Lung microvascular endothelial cell (primary cell): ENCODE results near the gene SNX25. TPM values are rescaled to one million over a fixed set of nuclear protein-coding genes. Genes with fewer than 3 reads are reported as not detected.
A peak's percentile ranks its signal among the peaks of the same experiment; 100 is the strongest.
"Not testable (repeated sequence)": the region's sequence is repeated elsewhere in the genome, so short reads cannot be mapped to it uniquely, and the experiment has no call there.

Experiments
- DNase-seq, 2 donors: peaks; one replicate each; pipeline versions ENCODE4 v3.0.0 to v3.0.0-alpha.2; 2010; ENCODE audit warnings: low read depth in 2 of 2
- total RNA-seq: library from RNA; depleted of rRNA; stranded (reverse); fragments of >200 nt; gene quantifications from 2 replicates; pipeline ENCODE4 v1.2.1, GENCODE V29; 2014

Gene SNX25
- total RNA-seq, 1 donor from 2014 or later: 59.5 TPM

DNA sequence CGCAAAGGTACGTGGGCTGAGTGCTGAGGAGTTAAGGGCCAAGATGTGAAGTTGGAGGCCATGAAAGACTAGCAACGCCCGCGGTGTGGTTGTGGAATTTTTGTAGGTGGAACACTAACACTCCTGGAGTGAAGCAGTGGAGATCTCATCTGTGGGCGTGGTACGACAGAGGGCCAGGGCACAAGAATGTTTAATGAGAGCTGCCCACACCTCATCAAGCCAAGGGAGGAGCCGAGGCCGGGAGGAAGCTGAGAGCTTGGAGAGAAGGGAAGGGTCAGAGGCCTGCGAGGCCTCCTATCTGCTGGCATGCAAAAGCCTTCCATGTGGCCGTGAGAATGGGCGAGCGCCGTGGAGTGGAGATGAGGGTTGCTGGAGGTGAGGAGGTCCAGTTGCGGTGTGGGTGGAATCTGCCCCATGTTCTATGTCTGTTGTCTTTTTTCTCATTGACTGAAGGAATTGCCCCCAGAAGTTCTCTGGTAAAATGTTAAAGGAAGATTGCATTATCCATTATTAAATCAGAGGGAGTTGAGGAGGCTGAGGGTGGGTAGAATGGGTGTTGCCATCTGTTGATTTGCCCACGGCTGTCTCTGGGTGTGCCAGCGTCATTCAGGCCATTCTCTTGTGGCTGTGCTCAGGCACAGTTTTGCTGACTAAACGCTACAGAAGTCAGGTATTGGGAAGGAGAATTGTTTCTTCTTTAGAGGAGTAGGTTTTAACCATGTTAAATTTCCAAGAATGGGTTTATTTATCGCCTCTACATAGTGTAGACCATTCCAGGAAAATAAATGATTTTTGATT, 19.8 kb downstream of the SNX25 start:
- DNase-seq: no peak

DNA sequence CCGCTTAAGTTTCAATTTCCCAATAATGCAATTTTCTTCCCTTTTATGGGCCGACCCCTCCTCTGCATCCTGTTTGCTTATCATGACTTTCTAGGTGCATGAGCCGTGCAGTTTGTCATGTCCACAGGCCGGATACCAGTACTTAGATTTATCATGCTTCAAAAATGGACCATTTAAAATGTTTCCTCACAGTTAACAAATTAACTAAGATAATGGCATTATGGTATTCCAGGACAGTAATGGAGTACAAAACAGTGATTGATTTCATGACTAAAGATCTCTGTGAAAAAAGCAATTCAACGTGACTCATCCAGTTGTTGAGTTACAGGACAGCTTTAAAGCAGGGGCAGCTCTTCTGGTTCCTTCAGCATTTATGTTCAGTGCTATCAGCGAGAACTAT, 23.0 kb downstream of the SNX25 start:
- DNase-seq: peak in 1 of 2 donors; percentile 22

DNA sequence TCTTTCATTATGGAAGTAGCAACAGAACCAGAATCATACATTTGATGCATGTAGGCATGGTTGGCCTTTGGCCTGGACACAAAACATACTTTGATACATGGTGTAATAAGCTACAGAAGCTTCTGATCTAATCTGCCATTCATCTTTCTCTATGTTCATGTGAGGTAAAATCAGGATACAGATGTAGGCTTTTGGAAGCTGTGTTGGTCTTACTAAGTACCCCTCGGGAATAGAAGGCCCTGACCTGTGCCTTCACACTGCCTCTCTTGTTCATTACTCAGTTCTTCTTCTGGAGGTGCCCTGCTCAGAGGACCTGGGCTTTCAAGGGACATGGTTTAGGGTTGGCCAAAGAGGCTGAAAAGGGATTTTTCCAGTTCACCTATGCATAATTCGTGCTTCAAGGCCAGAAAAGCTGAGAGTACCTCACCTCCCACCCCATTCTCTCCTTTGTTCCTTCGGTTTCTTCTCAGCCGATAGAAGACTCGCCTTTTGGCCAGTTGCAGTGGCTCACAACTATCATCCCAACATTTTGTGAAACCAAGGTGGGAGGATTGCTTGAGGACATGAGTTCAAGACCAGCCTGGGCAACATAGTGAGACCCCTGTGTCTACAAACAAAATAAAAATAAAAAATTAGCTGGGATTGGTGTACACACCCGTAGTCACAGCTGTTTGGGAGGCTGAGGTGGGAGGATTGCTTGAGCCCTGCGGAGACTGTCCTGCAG, 25.9 kb downstream of the SNX25 start:
- DNase-seq: no peak

DNA sequence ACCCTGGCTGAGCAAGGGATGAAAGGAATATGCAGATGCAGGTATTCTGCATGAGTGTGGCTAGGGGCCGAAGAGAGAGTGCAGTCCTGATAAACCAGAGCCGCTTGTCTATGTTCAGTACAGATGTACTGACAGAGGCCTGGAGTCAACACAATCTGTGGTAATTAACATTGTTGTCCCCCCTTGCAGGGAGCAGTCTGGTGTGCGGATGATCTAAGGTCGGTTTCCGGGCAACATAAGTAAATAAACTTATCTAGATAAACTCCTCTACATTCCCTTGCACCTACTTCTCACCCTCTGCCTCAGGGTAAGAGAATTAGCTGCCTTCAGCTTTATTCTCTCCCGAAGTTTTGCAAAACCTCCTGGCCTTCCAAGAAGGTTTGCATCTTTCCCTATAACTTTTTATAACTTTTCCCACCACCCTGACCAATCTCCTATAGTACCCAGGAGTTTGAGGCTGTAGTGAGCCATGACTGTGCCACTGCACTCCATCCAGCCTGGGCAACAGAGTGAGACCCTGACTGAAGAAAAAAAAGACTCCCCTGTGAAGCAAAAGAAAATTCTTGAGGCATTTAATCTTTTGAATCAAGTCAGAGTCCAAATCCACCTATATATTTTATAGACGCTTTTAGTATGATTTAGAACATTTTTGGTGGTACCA, 26.6 kb downstream of the SNX25 start:
- DNase-seq: peak; percentile 42 to 71

DNA sequence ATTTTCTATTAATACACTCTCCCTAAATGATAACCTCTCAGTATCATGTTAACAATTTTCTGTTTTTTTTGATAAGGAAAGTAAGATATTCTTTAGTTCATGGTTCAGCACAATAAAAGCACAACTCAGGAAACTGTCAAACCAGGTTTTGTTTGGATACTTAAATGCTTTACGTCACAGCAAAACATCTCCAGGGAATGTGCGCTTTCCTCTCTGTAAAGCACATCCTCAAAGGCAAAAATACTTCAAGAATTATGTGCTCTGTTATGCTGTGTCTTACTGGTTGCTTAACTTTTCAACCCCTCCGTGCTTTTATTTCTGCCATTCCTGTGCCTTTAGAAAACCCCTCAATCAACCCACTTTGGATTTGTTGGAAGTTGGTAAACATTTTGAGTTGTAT, 27.8 kb downstream of the SNX25 start:
- DNase-seq: peak in 1 of 2 donors; percentile 47

DNA sequence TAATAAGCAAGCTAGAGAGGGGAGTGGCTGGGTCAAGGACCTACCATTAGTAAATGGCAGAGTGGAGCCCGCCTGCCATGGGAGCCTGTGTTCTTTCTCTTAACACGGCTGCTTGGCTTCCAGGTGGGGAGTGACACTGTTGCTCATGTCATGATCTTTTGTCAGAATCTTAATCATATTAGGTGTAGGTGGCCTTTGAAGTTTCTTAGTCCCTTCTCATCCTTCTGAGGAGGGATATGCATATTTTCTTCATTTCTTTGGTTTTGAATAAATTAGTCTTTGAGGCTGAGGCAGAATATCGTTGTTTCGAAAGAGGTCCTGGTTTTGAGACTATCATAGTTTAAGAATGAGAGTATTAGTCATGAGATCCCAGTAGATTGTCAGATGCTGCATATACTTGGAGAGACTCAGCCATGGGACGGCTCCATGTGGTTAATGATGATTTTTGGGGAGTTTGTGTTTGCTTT, 28.9 kb downstream of the SNX25 start:
- DNase-seq: no peak

DNA sequence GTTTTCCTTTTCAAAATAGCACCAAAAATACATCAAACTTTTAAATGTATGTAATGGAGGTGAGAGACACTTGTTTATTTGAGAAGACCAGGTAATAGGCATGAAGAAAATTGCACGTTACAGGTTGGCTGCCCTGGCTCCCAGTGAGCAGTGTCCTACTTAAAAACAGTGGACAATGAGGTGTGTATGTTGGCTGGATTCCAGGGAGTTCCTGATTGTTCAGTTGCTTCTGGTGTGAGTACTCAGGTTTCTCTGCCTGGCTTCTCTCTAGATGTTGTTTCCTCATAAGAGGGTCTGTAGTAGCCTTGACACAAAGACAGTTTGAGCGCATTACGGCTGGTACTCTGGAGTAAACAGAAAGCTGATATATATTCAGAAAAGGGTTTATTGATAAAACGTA, 29.4 kb downstream of the SNX25 start:
- DNase-seq: peak in 1 of 2 donors; percentile 50

DNA sequence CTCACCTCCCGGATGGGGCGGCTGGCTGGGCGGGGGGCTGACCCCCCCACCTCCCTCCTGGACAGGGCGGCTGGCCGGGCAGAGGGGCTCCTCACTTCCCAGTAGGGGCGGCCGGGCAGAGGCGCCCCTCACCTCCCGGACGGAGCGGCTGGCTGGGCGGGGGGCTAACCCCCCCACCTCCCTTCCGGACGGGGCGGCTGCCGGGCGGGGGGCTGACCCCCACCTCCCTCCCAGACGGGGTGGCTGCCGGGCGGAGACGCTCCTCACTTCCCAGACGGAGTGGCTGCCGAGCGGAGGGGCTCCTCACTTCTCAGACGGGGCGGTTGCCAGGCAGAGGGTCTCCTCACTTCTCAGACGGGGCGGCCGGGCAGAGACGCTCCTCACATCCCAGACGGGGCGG, 31.1 kb downstream of the SNX25 start:
- not testable (repeated sequence) for DNase-seq

DNA sequence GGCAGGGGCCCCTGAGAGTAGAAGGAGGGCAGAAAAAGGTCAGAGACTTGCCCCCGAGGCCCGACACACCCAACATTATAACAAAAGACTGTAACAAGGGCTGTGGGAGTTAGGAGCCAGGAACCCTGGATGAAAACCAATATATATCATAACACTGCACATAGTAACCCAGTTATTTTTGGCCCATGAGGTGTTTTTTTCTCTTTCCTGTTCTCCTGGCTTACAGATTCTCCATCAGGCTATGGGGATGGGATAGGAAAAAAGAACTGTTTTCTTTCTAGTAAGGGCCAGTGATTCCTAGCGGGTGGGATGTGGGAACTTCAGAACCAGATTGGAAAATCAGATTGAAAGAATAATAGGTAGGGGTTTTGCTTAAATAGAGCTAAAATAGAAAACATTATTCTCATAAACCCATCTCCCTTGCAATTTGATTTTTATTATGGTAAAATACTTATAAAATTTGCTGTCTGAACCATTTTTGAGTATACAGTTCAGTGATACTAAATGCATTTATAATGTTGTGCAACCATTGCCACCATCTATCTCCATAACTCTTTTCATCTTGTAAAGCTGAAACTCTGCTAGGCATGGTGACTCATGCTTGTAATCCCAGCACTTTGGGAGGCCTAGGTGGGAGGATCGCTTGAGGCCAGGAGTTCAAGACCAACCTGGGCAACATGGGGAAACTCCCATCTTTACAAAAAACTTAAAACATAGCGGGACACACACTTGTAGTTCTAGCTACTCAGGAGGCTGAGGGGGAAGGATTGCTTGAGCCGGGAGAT, 33.5 kb downstream of the SNX25 start:
- peak; percentile 45 to 92 for DNase-seq

DNA sequence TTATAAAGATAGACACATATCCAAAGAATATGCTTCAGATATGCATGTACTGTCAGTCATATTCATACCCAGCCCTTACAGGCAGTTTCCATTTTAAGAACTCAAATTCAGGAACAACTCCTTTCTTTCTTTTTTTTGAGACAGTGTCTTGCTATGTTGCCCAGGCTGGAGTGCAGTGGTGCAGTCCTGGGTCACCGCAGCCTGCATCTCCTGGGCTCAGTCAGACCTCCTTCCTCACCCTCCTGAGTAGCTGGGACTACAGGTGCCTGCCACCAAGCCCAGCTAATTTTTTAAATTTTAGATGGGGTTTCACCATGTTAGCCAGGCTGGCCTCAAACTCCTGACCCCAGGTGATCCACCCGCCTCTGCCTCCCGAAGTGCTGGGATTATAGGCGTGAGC, 34.5 kb downstream of the SNX25 start:
- no peak for DNase-seq

DNA sequence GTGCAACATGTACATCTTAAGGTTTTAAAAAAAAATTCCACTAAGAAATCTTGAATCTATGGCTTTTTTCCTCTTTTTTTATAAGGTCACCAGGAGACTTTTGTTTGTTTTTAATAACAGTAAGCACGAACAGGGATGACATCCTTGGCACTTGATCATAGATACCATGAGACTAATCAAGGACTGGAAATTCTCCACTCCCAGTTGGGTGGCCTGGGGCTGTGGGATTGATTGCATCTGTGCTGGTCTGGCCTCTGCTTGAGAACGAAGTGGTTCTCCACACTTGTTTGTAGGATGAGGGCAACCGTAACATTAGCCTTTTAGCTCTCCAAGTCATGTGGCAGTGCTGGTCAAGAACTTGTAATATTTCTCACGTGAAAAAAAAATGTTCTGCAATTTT, 35.4 kb downstream of the SNX25 start:
- DNase-seq: no peak

DNA sequence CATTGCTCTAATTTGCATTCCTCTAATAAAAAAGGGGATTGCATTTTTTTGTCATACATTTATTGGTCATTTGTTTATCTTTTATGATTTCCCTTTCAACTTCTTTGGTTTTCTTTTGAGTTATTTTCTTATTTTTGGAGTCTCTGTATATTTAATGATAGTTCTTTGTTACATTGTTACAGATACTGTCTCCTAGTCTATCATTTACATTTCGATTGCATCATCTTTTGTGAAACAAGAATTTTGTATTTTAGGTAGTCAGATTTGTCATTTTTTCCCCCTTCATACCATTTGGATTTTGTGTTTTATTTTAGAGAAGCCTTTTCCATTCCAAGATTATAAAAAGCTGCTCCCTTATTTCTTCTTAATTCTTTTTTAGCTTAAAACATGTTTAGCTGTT, 37.1 kb downstream of the SNX25 start:
- DNase-seq: no peak

DNA sequence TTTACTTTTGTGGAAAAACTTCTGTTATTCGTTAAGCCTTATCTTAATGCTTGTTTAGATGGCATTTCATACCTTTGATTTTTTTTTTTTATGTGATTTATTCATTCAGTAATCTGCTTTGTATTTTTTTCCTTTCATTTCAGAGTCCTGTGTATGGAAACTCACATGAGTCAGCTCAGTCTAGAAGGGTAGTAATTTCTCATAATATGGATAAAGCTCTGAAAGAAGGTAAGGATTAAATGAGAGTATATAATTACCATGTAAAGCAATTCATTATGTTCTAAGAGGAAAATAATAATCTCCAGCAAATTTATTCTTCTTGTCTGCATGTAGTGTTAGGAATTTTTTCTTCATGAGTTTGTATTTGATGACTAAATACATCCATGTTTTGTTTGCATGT, 37.8 kb downstream of the SNX25 start:
- peak in 1 of 2 donors; percentile 63 for DNase-seq

DNA sequence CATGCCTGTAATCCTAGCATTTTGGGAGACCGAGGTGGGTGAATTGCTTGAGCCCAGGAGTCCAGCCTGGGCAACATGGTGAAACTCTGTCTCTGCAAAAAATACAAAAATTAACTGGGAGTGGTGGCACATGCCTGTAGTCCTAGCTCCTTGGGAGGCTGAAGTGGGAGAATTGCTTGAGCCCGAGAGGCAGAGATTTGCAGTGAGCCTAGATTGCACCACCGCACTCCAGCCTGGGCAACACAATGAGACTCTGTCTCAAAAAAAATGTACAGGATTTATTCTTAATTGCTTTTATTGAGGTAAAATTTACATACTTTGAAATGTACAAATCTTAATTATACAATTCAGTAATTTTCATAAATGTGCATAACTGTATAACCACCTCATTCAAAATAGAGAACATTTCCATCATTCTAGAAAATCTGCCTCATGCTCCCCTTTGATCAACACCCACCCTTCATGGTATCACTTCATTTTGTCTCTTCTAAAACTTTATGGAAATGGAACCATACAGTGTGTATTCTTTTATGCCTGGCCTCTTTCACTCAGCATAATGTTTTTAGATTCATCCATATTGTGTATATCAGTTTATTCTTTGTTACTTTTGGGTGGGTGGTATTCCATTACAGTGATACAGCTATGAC, 39.1 kb downstream of the SNX25 start:
- no peak for DNase-seq

DNA sequence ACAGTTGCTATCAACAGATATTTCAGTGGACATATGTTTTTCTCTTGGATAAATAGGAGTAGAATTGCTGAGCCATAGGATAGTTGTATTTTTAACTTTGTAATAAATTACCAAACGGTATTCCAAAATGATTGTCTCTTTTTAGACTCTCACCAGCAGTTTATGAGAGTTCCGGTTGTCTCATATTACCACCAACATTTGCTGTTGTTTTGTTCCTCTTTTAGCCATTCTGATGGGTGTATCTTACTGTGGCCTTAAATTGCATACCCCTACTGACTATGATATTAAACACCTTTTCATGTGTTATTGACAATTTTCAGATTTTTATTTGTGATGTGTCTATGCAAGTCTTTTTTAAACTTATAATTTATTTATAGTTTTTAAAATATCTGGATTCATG, 39.7 kb downstream of the SNX25 start:
- DNase-seq: no peak

DNA sequence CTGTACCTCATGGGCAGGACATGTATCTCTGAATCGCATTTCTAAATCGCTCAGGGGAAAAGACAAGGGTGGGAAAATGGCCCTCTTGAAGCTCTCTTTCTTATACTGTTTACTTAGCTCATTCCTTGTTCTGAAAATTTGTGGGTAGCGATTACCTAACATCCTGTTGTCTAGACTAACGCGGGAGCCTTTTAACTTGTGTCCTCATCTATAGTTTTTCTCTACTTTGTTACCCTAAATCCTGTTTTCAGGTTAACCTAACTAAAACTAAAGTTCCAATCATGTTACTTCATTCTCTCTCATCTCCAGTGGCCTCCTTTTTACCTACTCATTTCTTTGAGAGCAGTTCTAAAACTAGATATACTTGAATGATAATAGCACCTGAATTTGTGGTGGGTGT, 45.0 kb downstream of the SNX25 start:
- peak in 1 of 2 donors; percentile 48 for DNase-seq

DNA sequence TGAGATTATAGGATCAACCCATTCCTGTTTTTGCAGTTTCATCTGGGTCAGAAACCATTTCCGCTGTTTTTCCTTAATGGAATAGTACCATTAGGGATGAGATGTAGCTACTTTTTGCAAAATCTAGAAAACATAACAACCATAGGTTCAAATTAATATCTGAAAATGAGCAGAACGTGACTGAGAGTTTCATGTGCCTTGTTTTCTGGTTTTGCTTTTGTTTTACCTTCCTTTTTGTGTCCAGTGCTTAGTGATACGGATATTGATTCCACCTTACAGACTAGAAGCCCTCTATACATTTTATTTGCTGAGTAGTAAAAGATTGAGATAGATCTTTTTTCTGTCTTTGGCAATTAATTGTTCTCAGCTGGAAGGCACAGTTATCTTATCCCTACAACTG, 46.5 kb downstream of the SNX25 start:
- DNase-seq: no peak

DNA sequence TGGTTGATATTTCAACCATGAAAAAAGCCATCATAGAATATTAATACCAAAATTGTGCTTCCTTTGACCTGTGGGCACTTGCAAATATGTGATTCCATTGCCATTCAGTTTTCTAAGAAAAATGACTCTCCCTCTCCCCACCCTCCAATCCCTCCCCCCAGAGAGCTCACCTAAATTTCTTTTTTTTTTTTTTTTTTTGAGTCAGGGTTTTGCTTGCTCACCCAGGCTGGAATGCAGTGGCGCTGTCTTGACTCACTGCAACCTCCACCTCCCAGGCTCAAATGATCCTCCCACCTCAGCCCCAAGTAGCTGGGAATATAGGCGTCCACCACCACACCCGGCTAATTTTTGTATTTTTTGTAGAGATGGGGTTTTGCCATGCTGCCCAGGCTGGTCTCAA, 47.0 kb downstream of the SNX25 start:
- no peak for DNase-seq

DNA sequence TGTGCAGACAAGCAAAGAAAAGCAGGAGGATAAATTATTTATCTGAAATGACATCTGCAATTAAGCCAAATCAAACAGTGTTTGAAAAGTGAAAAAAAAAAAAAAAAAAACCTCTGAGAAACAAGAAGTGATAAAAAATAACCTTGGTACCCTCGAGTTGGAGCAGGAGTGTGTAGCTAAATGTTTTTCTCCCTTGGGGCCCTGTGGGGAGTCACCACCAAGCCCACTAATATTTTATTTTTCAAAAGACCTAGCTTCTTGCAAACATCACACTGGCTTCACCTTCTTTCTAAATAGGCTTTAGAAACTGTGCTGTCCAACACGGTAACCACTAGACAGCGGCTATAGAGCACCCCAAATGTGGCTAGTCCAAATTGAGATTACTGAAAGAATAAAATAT, 47.7 kb downstream of the SNX25 start:
- DNase-seq: no peak

DNA sequence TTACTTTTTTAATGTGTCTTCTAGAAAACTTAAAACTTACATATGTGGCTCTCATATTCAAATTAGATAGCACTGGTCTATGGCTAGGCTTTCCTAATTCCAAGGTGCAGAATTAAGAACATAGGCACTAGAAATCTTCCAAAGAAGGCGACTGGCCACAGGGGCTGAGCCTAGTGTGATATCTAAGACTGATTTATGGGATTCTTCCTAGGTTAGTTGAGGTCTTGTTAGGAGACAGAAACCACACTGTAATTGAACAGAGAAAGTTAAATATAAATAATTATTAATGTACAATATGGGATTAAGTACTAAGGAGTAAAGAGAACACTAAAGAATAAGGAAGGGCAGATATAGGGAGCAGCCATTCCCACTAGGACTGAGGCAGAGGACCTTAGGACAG, 48.3 kb downstream of the SNX25 start:
- no peak for DNase-seq

DNA sequence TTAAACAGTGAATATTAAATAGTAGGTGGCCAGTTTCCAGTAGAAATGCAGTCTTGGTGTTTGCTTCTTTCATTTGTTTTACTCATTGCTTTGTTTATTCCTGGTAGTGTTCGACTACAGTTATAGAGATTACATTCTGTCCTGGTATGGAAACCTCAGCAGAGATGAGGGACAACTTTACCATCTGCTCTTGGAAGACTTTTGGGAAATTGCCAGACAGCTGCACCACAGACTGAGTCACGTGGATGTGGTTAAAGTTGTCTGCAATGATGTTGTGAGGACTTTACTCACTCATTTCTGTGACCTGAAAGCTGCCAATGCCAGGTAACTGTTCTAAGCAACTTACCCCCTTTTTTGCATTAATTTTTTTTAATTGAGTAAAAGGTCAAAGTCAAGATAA, 49.3 kb downstream of the SNX25 start:
- DNase-seq: peak in 1 of 2 donors; percentile 75
